Prostate gland (tissue), 2 donors: ENCODE measurements around the gene LPCAT4.

ENCODE experiments used
- POLR2A ChIP-seq: fragments of 450-650 bp; IDR thresholded peaks from one replicate; pipeline ENCODE4 v1.6.1; 2016; ENCODE audit warnings: antibody characterized with exemption, mild to moderate bottlenecking
- TF ChIP-seq, protein P1 (sequence below), 4 experiments: fragments of 200-600 bp in 2 of 4; fragments of 450-650 bp in 2 of 4; sonication (generic) in 2 of 4; IDR thresholded peaks; 1 replicate in 3 of 4; 2 replicates in 1 of 4; pipeline ENCODE4 v1.5.1; 2016 to 2019; ENCODE audit warnings: antibody characterized with exemption in 4 of 4, mild to moderate bottlenecking in 2 of 4, moderate library complexity in 2 of 4

DNA sequence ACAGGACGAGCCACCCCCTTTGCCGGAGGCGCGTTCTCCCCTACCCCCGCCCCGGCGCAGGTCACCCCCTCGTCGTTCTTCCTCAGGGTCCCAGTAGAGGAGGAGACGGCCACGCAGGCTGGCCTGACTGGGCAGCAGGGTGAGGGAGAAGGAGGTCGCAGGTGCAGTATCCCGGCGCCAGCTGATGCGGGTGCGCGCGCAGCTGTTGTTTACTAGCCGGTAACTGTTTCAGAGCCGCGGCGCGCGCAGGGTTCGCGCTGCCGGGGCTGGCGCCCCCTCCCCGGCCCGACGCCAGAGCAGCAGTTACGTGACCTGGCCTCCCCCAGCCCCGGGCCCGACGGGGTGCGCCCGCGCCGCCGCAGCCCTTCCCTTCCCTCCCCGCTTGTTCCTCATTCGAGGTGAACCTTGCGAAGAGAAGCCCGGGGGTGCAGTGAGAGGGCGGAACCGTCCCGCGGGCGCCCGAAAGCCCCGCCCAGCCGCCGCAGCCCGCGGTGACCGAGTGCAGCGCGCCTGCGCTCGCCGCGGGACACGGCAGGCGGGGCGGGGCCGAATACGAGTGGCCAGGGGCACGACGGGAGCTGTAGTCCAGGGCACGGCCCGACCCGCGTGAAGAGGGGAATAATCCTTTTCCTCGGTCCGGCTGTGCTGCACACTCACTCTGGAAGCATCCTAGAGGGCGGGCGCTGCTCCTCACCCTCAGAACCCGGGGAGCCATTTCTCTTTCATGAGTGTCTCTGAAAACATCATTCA lies 29.3 kb downstream of the LPCAT4 start, which contains the start of gene SLC12A6:
- TF ChIP-seq, protein P1, sequence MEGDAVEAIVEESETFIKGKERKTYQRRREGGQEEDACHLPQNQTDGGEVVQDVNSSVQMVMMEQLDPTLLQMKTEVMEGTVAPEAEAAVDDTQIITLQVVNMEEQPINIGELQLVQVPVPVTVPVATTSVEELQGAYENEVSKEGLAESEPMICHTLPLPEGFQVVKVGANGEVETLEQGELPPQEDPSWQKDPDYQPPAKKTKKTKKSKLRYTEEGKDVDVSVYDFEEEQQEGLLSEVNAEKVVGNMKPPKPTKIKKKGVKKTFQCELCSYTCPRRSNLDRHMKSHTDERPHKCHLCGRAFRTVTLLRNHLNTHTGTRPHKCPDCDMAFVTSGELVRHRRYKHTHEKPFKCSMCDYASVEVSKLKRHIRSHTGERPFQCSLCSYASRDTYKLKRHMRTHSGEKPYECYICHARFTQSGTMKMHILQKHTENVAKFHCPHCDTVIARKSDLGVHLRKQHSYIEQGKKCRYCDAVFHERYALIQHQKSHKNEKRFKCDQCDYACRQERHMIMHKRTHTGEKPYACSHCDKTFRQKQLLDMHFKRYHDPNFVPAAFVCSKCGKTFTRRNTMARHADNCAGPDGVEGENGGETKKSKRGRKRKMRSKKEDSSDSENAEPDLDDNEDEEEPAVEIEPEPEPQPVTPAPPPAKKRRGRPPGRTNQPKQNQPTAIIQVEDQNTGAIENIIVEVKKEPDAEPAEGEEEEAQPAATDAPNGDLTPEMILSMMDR (IDR thresholded peaks at IDR 0.05), result peak in 2 of 4 experiments; percentile 12 to 35
- peak; percentile 78 for TF ChIP-seq POLR2A
